ENCODE results near the gene TRIM14. TPM values are rescaled to one million over a fixed set of nuclear protein-coding genes. Genes with fewer than 3 reads are reported as not detected.

TRIM14 gene
- total RNA-seq, 1 experiment from 2014 or later, result 12.5 TPM

DNA sequence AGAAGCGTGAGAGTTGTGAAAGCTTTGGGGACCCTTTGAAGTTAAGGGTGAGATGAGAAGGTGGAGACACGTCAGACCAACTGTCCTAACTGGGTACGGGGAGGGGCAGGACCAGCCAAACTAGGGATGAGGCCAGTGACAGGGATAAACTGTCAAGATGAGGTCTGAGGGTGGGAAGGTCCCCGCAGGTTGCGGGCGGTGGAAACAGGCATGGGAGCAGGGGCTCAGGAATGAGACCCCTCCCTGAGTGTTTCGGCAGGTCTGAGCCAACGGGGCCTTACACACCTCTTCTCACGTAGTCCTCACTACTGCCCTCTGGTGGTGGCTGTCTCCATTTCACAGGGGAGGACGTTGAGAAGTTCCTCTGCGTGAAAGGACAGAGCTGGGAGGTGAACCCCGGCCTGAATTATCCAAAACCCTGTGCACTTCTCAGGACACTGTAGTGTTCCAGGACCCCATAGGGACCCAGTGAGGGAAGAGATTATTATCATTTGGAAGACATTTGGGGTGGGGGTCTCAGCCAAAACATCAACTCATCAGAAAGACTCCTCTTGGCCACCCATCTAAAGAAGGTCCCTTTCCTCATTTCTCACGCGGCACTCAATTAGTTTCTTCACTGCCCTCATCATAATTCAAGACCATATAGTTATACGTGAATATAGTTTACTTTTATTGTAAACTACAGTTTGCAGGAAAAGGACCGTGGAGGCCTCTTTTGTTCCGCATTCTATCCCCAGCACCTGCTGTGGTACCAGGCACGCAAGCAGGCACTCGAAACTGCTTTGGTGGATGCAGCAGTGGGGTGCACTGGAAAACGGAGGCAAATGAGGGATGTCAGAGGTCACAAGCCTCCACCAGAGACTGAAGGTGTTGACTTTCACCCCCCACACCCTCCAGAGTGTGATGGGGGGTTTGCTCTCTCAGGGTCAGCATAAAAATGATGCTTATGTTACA, 84.2 kb downstream of the TRIM14 start:
- no peaks in the 10 kb centered on the region for H3K79me2 ChIP-seq (ENCODE audit: insufficient read depth, low read length)
- H3K18ac ChIP-seq (ENCODE audit: insufficient read length, low read depth, low read length), result no peak overlapping the region
- no CpG with 5 or more reads among the region's 20 CpGs for WGBS (ENCODE audit: extremely low coverage, insufficient read length, low lambda C conversion rate)
- H3K14ac ChIP-seq (ENCODE audit: insufficient read depth, low read length), result no peak overlapping the region
- Mint-ChIP-seq H3K27ac (no peak overlapping the region), H3K4me1 (peaks cover 6 to 10% of the 10 kb centered on the region in 2 experiments), H3K4me3 (no peak overlapping the region), H3K36me3 (ENCODE audit: insufficient read depth in 1 of 3, low read depth in 3 of 3) (no peaks in the 10 kb centered on the region), H3K9me3 (no peaks in the 10 kb centered on the region), H3K27me3 (ENCODE audit: low read depth) (peaks cover 39% of the 10 kb centered on the region)
- H2BK12ac ChIP-seq (ENCODE audit: insufficient read length, low read depth, low read length), result no peak overlapping the region
- H2AFZ ChIP-seq (ENCODE audit: low read length), result no peak overlapping the region
- no peak overlapping the region for H4K5ac ChIP-seq (ENCODE audit: insufficient read length, low read depth, low read length)
- H2BK120ac ChIP-seq (ENCODE audit: low read depth, low read length, poor library complexity, severe bottlenecking), result no peak overlapping the region
- H2BK15ac ChIP-seq (ENCODE audit: low read depth, low read length), result no peak overlapping the region
- no peak overlapping the region for H3K27ac ChIP-seq (ENCODE audit: insufficient read length, low read depth, low read length)
- H4K8ac ChIP-seq (replicated peaks; ENCODE audit: insufficient read length, low read depth, low read length), result no peak overlapping the region
- H3K27me3 ChIP-seq (ENCODE audit: insufficient read depth, low read length), result no peaks in the 10 kb centered on the region
- no peaks in the 10 kb centered on the region for H3K23me2 ChIP-seq (ENCODE audit: insufficient read length, low read depth, low read length, poor library complexity, severe bottlenecking)
- TF ChIP-seq, protein P1, sequence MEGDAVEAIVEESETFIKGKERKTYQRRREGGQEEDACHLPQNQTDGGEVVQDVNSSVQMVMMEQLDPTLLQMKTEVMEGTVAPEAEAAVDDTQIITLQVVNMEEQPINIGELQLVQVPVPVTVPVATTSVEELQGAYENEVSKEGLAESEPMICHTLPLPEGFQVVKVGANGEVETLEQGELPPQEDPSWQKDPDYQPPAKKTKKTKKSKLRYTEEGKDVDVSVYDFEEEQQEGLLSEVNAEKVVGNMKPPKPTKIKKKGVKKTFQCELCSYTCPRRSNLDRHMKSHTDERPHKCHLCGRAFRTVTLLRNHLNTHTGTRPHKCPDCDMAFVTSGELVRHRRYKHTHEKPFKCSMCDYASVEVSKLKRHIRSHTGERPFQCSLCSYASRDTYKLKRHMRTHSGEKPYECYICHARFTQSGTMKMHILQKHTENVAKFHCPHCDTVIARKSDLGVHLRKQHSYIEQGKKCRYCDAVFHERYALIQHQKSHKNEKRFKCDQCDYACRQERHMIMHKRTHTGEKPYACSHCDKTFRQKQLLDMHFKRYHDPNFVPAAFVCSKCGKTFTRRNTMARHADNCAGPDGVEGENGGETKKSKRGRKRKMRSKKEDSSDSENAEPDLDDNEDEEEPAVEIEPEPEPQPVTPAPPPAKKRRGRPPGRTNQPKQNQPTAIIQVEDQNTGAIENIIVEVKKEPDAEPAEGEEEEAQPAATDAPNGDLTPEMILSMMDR (conservative IDR thresholded peaks at IDR 0.05), result peak; percentile 88
- no peak overlapping the region for H2AK5ac ChIP-seq (ENCODE audit: insufficient read length, low read length)
- no peak overlapping the region for H3K4ac ChIP-seq (ENCODE audit: low read depth, low read length)
- H3K4me2 ChIP-seq (ENCODE audit: insufficient read depth, insufficient read length, low read length), result peak overlapping the region; percentile 35
- no peak overlapping the region for H3T11ph ChIP-seq (ENCODE audit: low read length)
- H3K23ac ChIP-seq (ENCODE audit: insufficient read length, low read depth, low read length), result no peak overlapping the region
- no peak overlapping the region for H3K9ac ChIP-seq (ENCODE audit: extremely low read depth, insufficient read length, low read length)
- no peaks in the 10 kb centered on the region for H3K9me3 ChIP-seq (ENCODE audit: control insufficient read depth, low read depth, low read length)
- DNase-seq, result peak; percentile 84
- no peaks in the 10 kb centered on the region for H3K4me1 ChIP-seq (ENCODE audit: insufficient read depth, low read length)
- no peak overlapping the region for H4K91ac ChIP-seq (ENCODE audit: insufficient read length, low read depth, low read length)
- H2BK5ac ChIP-seq (ENCODE audit: insufficient read length, low read length), result no peak overlapping the region
- H3K56ac ChIP-seq (ENCODE audit: insufficient read length, low read depth, low read length), result no peak overlapping the region
- no peak overlapping the region for H2BK20ac ChIP-seq (ENCODE audit: low read depth, low read length, poor library complexity, severe bottlenecking)
- H3K79me1 ChIP-seq (ENCODE audit: insufficient read depth, low read depth, low read length, poor library complexity, severe bottlenecking), result no peaks in the 10 kb centered on the region
- no peaks in the 10 kb centered on the region for H4K20me1 ChIP-seq (ENCODE audit: control insufficient read depth, insufficient read depth, insufficient read length)
